Measurements from ENCODE around the gene IRX4.
"Not testable (repeated sequence)": the region's sequence is repeated elsewhere in the genome, so short reads cannot be mapped to it uniquely, and the experiment has no call there.

Gene IRX4

GRCh38 chr5:1877103-1878049 is 5.3 kb downstream of the IRX4 start:
- DNase-seq: no peak

- DNase-seq: no peak
Measured at GRCh38 chr5:1876660-1877064, 6.1 kb downstream of the IRX4 start.

GRCh38 chr5:1875843-1876659 is 6.7 kb downstream of the IRX4 start:
- DNase-seq: no peak

DNA sequence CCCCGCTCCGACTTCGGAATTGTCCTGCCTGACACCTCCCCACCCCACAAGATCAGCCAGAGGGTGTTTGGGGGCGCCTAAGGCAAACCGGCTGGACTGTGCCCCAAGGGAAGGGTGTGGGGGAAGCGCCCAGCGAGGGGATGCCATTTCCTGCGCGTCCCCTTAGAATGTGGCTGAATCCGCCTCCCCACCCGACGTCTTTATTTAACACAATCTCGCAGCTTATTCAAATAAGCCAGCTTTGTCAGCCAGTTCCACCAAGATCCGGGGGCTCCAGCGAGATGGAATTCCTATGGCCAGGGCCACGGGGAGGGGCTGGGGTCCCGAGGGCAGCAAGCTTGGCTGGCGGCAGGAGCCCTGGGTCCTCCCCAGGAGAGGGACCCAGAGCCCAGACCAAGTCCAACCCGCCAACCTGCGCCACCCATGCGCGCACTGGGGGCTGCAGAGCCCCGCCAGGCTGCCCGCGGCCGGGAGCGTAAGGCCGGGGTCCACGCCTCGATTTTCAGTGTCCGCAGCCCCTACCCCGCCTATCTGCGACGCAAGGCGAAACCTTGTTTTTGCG is 7.4 kb downstream of the IRX4 start:
- DNase-seq: no peak

DNA sequence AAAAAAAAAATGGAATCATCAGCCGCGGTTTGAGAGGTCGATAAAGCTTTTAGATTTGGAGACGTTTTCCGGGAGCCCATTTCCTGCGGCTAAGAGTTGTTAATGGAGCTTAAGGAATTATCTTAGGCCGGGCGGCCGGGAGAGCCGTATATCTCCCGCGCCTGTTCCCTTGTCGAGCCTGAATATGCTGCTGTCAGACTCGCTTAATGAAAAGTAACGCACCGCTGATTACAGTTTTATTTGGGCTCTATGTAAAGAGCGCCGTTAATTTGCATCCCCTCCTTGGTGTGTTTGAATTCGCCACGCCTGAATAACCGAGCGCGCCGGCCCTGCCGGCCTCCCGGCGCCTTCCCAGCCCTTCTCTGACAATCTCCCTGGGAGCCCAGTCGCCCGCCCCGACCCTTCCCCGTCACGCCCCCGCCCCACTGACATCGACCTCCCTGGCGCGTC is 7.9 kb downstream of the IRX4 start:
- no peak for DNase-seq

DNA sequence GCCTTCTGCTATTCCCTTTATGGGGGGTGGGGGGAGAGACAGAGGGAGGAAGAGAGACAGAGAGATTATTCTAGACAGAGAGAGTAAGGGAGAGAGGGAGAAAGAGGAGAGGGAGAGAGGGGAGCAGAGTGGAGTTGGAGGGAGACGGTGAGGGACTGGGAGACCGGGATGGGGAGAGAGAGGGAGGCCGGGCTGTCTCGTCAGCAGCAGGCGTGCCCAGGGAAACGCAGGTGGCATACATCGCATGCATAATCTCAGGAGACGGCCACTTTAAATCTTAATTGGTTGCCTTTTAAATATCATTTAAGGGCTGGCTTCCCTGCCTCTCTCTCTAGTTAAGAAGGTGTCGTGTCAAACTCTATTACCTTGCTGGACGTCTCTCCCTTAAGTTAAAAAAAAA is 8.4 kb downstream of the IRX4 start:
- no peak for DNase-seq

- no peak for DNase-seq
Measured at GRCh38 chr5:1873243-1873959, 9.3 kb downstream of the IRX4 start.

- no peak for DNase-seq
Measured at GRCh38 chr5:1871441-1871840, 11.3 kb downstream of the IRX4 start.

- DNase-seq: not testable (repeated sequence)
Measured at GRCh38 chr5:1870435-1871272, 12.1 kb downstream of the IRX4 start.

DNA sequence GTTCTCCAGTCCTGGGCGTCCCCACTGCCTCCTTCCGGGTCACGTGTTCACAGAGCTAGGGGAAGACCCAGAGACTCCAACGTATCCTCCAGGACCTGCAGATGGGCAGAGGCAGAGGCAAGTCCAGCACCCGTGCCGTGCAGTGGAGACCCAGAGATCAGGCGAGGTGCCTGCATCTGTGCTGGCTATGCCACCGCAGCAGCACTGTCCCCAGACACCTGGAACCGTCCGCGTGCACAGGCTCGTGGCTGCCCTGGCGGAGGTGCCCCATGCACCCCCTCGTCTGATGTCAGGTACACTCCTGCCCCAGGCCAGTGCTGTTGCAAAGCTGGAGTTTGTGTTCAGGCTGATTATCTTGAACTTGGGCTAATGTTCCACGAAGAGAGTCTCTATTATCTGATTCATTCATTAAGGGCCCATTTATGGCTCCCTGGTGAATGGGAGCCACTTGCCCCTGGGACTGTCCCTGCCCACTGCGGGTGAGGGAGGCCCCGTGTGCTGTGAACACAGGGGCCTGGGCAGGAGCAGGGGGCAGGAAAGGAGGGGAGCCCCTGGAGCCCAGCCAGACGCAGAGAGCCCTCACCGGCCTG is 13.7 kb downstream of the IRX4 start:
- no peak for DNase-seq

- no peak for DNase-seq
Measured at GRCh38 chr5:1867815-1868143, 14.9 kb downstream of the IRX4 start.

GRCh38 chr5:1867114-1867814 is 15.5 kb downstream of the IRX4 start:
- DNase-seq: no peak

- DNase-seq: no peak
Measured at GRCh38 chr5:1865948-1866347, 16.8 kb downstream of the IRX4 start.

GRCh38 chr5:1865486-1865885 is 17.2 kb downstream of the IRX4 start:
- DNase-seq: no peak

DNA sequence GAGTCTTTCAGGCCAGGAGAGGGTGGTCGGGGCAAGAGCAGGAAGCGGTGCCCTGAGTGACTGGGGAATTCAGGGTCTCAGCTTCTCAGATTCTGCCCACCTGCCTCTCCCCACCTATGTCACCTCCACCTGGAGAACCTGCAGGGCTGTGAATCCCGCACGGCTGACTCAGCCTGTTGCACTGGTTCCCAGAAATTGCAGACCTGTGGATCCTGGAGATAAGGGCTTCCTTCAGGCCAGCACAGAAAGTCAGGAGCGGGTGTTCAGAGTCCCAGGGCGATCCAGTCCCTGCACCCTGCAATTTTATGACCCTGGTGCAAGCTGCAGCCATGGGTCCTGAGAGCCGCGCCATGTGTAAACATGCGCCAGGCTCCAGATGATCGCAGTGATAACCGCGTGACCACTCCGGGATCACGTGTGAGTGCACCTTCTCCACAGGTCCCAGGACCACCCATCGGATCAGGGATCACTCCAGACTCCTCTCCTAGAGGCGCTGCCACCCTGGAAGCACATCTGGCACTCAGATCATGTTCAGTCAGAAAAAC is 17.8 kb downstream of the IRX4 start:
- DNase-seq: no peak

GRCh38 chr5:1860949-1861348 is 21.8 kb downstream of the IRX4 start:
- no peak for DNase-seq

DNA sequence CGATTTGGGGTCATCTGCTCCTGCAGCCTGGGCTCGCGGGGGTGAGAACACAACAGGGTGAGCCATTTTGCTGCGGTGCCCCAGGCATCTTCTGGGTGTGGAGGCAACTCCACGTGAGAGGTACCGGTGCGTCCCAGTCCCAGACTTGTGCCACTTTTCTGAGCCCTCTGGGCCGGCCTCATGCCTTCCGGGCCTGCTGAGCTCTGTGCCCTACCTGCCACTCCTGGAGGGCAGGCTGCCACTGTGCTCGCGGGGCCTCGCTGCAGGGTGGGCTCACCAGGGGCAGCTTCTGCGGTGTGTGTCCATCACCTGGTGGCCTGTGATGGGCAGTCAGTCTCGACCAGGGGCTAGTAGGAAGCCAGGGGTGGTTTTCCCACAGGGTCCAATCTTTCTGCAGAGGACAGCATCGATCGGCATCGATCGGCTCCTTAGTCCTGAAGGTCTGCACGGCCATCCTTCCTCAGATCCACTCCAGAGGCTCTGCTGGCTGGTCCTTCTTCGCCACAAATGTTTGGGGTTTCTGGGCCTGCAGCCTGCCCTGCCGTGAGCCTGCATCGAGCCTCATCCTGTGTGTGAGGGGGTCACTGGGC is 22.6 kb downstream of the IRX4 start:
- no peak for DNase-seq

GRCh38 chr5:1859099-1859498 is 23.6 kb downstream of the IRX4 start:
- no peak for DNase-seq

GRCh38 chr5:1858436-1858835 is 24.3 kb downstream of the IRX4 start:
- no peak for DNase-seq

DNA sequence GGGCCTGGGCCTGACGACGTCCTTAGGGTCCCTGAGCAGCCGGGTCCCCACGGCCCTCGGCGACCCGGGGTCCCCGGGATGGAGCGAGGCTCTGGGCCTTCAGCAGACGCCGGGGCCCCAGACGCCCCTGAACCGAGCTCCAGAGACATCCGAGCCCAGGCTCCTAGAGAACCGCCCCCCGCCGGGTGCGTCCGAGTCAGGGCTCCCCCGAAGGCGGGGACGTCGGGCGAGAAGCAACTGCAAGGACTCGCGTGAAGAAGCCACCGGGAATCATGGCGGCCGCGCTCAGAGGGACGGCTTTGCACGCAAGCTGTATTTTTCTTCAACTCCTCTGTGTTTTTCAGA is 25.5 kb downstream of the IRX4 start:
- no peak for DNase-seq

Data from activated CD4-positive, CD25-positive, alpha-beta regulatory T cell treated with anti-CD3 and anti-CD28 coated beads, Interleukin-2, amount 50 U/mL, for 72 hours (primary cell).